Measurements from ENCODE around the gene FERD3L.
"Not testable (repeated sequence)": the region's sequence is repeated elsewhere in the genome, so short reads cannot be mapped to it uniquely, and the experiment has no call there.

FERD3L gene, protein sequence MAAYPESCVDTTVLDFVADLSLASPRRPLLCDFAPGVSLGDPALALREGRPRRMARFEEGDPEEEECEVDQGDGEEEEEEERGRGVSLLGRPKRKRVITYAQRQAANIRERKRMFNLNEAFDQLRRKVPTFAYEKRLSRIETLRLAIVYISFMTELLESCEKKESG

DNA sequence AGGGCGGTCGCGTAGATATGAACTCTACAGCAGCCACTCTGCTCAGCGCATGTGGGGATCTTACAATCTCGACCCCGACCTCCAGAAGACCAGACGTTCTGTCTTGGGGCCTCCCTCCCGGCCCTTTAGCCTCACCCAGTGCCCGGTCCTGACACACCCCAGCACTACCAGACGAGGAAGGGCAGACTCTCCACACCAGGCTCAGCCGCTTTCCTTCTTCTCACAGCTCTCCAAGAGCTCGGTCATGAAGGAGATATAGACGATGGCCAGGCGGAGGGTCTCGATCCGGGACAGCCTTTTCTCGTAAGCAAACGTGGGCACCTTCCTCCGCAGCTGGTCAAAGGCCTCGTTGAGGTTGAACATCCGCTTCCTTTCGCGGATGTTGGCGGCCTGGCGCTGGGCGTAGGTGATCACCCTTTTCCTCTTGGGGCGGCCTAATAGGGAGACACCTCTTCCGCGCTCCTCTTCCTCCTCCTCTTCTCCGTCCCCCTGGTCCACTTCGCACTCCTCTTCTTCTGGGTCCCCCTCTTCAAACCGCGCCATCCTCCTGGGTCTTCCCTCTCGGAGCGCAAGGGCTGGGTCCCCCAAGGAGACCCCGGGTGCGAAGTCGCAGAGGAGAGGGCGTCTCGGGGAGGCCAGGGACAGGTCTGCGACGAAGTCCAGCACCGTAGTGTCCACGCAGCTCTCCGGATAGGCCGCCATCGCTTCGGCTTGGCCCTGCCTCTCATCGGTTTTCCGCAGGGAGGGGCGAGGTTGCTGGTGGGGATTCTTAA, at the start of gene FERD3L:
Gene FERD3L (minus strand): TSS at position 761 of the 773 bp plus-strand sequence. CDS start 59 bp downstream, at position 702.
- in situ Hi-C loops (cut with MboI; ENCODE audit: low sequenced_read_pairs): no loop called here

DNA sequence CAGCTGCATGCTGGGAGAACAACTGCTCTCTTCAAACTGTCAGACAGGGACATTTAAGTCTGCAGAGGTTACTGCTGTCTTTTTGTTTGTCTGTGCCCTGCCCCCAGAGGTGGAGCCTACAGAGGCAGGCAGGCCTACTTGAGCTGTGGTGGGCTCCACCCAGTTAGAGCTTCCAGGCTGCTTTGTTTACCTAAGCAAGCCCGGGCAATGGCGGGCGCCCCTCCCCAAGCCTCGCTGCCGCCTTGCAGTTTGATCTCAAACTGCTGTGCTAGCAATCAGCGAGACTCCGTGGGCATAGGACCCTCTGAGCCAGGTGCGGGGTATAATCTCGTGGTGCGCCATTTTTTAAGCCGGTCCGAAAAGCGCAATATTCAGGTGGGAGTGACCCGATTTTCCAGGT, 49.2 kb upstream of the FERD3L start:
- in situ Hi-C loops (cut with MboI; ENCODE audit: low sequenced_read_pairs): not testable (repeated sequence)

- in situ Hi-C loops (cut with MboI; ENCODE audit: low sequenced_read_pairs): no loop called here
Measured at GRCh38 chr7:19181634-19182033, 36.4 kb upstream of the FERD3L start.

- in situ Hi-C loops (cut with MboI; ENCODE audit: low sequenced_read_pairs): no loop called here
Measured at GRCh38 chr7:19178595-19178994, 33.4 kb upstream of the FERD3L start.

- in situ Hi-C loops (cut with MboI; ENCODE audit: low sequenced_read_pairs): no loop called here
Measured at GRCh38 chr7:19177269-19177668, 32.0 kb upstream of the FERD3L start.

GRCh38 chr7:19175241-19175640, 30.0 kb upstream of the FERD3L start:
- in situ Hi-C loops (cut with MboI; ENCODE audit: low sequenced_read_pairs): no loop called here

- in situ Hi-C loops (cut with MboI; ENCODE audit: low sequenced_read_pairs): no loop called here
Measured at GRCh38 chr7:19161671-19162070, 16.4 kb upstream of the FERD3L start.

DNA sequence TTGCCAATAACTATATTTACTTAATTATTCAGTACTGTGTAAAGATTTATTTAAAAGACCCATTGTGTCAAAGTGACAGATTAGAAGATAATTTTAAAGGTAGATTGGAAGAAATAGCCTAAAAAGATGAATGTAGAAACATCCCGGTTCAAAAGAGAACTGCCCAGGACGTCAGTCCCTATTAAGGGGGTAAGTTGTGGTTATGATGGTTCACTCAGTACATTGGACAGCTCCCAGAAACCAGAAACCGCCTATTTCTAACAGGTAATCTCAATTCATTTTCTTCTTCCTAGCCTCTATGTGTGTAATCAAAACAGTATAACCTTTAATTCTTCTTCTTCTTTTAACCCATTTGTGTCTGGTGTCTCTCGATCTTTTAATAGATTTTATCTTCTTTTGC, 1.5 kb upstream of the FERD3L start:
- in situ Hi-C loops (cut with MboI; ENCODE audit: low sequenced_read_pairs): no loop called here

DNA sequence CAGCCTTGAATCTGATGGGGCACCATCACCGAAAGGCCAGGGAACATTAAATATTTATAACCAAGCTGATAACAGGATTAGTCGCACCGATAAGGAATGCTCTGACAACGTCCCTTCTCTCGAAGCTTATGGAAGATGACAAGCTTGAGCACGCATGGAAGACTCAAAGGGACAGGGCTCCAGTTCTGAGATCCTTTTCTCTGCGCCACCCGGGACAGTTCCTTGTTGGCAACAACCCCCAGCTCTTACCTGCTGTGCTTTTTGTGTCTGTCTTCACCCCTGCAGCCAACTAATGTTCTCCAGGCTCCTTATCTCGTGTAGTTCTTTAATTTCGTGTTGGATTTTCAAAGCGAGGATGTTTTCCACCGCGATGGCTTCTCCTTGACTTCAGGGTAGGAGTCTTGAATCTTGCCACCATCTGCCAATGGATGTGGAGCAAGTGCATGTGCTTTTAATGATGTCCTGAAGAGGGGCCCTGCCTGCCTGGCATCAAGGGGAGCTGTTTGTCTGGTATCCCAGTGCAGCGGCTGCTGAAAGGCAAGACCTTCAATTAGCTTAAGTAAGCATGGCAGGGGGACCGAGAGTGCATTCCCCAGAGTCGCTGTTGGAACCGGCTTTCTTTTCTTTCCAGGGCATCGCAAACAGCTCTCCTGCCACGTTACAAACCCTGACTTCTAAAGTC, 354 bp upstream of the FERD3L start:
- in situ Hi-C loops (cut with MboI; ENCODE audit: low sequenced_read_pairs): no loop called here

DNA sequence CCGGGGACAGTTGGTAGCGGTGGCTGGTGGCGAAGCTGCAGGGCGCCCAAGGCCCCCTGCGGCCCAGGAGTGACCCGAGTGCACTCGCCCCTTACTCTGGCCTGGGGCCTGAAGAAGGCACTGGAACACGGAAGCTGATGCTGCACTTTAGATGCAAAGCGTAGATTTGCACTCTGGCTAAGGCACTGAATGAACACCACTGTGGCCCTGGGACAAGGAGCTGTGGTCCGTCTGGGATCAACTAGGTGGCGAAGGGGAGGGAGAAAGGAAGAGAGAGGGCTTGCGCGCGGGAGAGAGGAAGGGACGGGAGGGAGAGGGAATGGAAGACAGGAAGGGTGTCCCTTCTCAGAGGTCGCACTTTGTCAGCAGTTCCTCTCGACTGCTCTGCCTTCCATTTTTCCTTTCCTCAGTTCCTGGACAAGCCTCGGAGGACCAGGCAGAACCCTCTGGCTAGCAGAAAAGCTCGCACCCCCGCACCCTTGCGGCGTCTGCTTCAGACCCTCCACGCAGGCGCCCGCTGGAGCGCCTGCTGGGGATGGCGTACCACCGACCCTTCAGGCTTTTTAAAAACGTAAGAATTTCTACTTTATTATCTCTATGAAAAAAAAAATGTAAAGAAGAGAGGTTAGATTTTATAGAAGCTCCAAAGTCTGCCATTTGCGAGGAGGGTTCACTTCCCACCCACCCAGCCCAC, 1.2 kb downstream of the FERD3L start:
- in situ Hi-C loops (cut with MboI; ENCODE audit: low sequenced_read_pairs): no loop called here

DNA sequence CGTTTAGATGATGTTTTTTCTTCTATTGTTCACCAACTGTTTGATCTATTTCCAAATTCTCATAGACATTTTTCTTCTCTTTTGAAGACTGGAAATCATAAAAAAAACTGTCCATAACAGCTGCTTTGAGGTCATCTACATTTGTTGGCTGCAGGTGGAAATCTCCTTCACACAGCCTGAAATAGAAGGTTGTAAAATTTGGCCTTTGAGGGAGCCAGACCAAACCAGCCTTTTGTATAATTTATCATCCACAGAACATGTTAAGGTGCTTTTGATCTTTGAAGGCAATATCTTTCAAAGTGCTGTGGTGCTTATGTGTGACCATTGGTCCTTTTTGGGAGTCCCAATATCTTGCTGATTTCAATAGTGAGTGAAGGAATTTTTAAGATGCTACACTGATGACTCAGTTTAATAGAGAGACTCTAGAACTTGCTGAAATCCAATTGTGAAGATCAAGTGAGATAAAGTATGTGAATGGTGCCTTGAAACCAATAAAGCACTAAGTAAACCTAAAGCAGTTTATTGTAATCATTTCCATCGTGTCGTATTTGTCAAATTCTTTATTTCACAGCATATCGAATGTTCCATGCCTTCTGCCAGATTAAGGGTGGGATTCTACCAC, 5.4 kb downstream of the FERD3L start:
- in situ Hi-C loops (cut with MboI; ENCODE audit: low sequenced_read_pairs): no loop called here

GRCh38 chr7:19133886-19134285, 11.3 kb downstream of the FERD3L start:
- in situ Hi-C loops (cut with MboI; ENCODE audit: low sequenced_read_pairs): no loop called here

DNA sequence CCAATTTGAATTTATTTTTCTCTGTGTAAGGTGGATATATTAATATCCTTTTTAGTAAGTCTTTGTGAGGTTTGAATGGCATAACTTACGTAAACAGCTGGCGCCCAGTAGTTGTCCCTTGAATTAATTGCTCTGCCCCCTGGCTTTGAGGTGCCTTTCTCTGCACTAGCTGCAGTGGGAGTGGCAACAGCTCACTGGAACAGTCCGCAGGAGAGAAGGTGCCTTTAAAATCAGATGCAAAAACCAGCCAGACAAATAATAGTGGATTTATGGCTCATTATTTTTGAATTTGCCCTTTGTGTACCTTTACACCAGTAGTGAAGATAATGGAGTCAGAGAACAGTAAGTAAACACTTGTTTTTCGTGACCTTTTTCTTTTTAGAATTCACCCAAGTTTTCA, 11.8 kb downstream of the FERD3L start:
- in situ Hi-C loops (cut with MboI; ENCODE audit: low sequenced_read_pairs): no loop called here

- in situ Hi-C loops (cut with MboI; ENCODE audit: low sequenced_read_pairs): no loop called here
Measured at GRCh38 chr7:19128856-19129255, 16.4 kb downstream of the FERD3L start.

GRCh38 chr7:19121977-19122588, 23.1 kb downstream of the FERD3L start:
- in situ Hi-C loops (cut with MboI; ENCODE audit: low sequenced_read_pairs): no loop called here

GRCh38 chr7:19119870-19120486, 25.2 kb downstream of the FERD3L start:
- in situ Hi-C loops (cut with MboI; ENCODE audit: low sequenced_read_pairs): no loop called here

GRCh38 chr7:19119372-19119771, 25.8 kb downstream of the FERD3L start:
- in situ Hi-C loops (cut with MboI; ENCODE audit: low sequenced_read_pairs): no loop called here

DNA sequence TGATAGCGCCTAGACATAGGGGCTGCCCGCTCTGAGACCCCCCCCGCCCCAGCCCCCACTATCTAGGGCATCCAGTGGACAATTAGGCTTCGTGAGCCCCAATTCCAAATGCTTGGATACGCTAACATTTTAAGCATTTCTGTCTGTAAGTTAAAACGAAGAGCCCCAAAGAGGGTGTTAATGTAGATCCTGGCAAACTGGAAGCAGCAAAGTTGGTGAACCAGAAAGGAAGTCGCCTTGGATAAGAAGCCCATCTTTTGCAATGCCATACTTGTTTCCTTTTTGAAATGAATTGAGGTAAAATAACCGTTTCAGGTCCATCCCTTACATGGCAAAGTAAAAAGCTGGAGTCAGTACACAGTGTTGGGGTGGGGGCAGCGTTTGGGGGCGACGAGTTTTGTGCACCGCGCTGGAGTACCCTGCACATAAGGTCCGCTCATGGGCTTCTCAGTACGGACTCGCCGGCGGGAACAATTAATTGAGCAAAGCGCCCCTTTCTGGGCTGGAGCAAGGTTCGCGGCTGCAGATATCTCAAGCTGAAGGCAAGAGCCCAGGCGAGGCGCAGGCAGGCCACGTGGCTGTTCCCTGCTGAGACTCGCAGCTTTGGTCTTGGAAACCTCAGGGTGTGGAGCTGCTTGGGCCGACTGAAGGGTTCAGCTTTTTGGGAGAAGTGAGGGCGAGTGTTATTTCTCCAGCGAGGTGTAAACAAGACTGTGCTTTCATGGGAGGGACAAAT, 26.4 kb downstream of the FERD3L start:
- in situ Hi-C loops (cut with MboI; ENCODE audit: low sequenced_read_pairs): no loop called here

- in situ Hi-C loops (cut with MboI; ENCODE audit: low sequenced_read_pairs): no loop called here
Measured at GRCh38 chr7:19117870-19118608, 27.2 kb downstream of the FERD3L start.

Measured in HL-60/S4 treated with retinoic acid at 250 ng/mL for 4 days and 3 days (cell line).